GM12892 (cell line): Measurements from ENCODE around the gene OR8B8.
"Not testable (repeated sequence)": the region's sequence is repeated elsewhere in the genome, so short reads cannot be mapped to it uniquely, and the experiment has no call there.

Experiments
- POLR2A ChIP-seq: IDR thresholded peaks from 2 replicates; pipeline ENCODE4 v1.6.1; 2011; ENCODE audit warnings: low read depth, low read length, control low read depth
- POLR2AphosphoS5 ChIP-seq: IDR thresholded peaks from 2 replicates; pipeline ENCODE4 v1.6.1; 2011; ENCODE audit warnings: low read depth, low read length, control low read depth

DNA sequence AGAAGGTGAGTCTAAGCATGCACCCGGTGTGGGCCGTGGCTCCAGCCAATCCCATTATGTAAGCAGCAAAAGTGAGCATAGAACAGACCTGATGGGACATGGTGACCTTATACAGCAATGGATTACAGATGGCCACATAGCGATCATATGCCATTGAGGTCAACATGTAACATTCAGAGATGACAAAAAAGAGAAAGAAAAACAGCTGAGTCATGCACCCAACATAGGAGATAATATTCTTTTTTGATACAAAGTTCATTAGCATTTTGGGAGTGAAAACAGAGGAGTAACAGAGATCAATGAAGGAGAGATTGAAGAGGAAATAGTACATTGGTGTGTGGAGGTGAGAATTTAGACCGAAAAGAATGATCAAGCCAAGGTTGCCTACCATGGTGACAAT lies 48.6 kb downstream of the OR8B8 start:
- not testable (repeated sequence) for TF ChIP-seq POLR2A, POLR2AphosphoS5
